K562 (cell line): ENCODE data around the gene ODAM. TPM values are rescaled to one million over a fixed set of nuclear protein-coding genes. Genes with fewer than 3 reads are reported as not detected.
A peak's percentile ranks its signal among the peaks of the same experiment; 100 is the strongest.

ENCODE experiments used
- ATAC-seq: fragments of 200-7000 bp; cut with Tn5 transposase; 3 replicates; pipeline ENCODE4 v1.9.1; 2020; ENCODE audit warnings: moderate library complexity
- BruUV-seq: library from RNA; stranded (reverse); fragments of 400-500 nt; replicated peaks from 2 replicates; lab custom pipeline; 2021; lab: Mats Ljungman, UMichigan
- CTCF ChIA-PET: fragments of 300-600 bp; formaldehyde crosslinking; extraction: SDS; loops from one replicate; lab custom pipeline; 2021; ENCODE audit warnings: low intra/inter-chr PET ratio; lab: Yijun Ruan, JAX
- POLR2A ChIA-PET: fragments of 300-600, 350-650 bp; sonication (Branson Sonifier 250); formaldehyde crosslinking; extraction: SDS; loops from one replicate; lab custom pipeline; 2021; ENCODE audit warnings: antibody characterized with exemption, inconsistent platforms; lab: Yijun Ruan, JAX
- DNase-seq, 4 experiments: peaks; one replicate each; pipeline versions ENCODE4 v3.0.0 to v3.0.0-alpha.2; 2011 to 2018; ENCODE audit warnings: low spot score in 3 of 4, mixed read lengths in 3 of 4; ENCODE audit errors: extremely low read depth in 1 of 4
- FAIRE-seq: peaks from 2 replicates; lab custom pipeline; 2011; peaks lifted over from hg19 to GRCh38; lab: Jason Lieb, UNC
- H2AFZ ChIP-seq: 2 replicates; pipeline ENCODE4 v1.6.0; 2011; ENCODE audit warnings: low read depth, low read length, control low read depth, inconsistent platforms
- H3K27ac ChIP-seq: fragments of 200-600 bp; 3 replicates; pipeline ENCODE4 v1.8.0; 2011; ENCODE audit warnings: low read depth, mild to moderate bottlenecking, control low read depth, inconsistent platforms, low read length, moderate library complexity, mixed read lengths; ENCODE audit errors: extremely low read depth
- H3K27me3 ChIP-seq, 2 experiments: fragments of 300-600 bp in 1 of 2; 2 replicates in 1 of 2; 3 replicates in 1 of 2; pipeline versions ENCODE4 v1.6.0 to v1.8.0; 2011; ENCODE audit warnings: inconsistent platforms in 2 of 2, low read length in 2 of 2, mild to moderate bottlenecking in 1 of 2, mixed read lengths in 1 of 2, moderate library complexity in 1 of 2; ENCODE audit not compliant: control insufficient read depth in 2 of 2, insufficient read depth in 2 of 2
- H3K36me3 ChIP-seq: fragments of 300-600 bp; 3 replicates; pipeline ENCODE4 v1.8.0; 2011; ENCODE audit warnings: mild to moderate bottlenecking, low read length, inconsistent platforms; ENCODE audit not compliant: control insufficient read depth, insufficient read depth
- H3K4me1 ChIP-seq, 2 experiments: fragments of 200-600 bp in 1 of 2; replicated peaks in 1 of 2; 2 replicates in 1 of 2; 3 replicates in 1 of 2; pipeline versions ENCODE4 v1.5.1 to v1.8.0; 2011; ENCODE audit warnings: inconsistent platforms in 2 of 2, low read length in 2 of 2, mild to moderate bottlenecking in 1 of 2, mixed read lengths in 1 of 2, moderate library complexity in 1 of 2; ENCODE audit not compliant: control insufficient read depth in 2 of 2, insufficient read depth in 2 of 2
- H3K4me2 ChIP-seq: 2 replicates; pipeline ENCODE4 v1.6.1; 2011; ENCODE audit warnings: low read length, control low read depth, inconsistent platforms, mixed read lengths; ENCODE audit not compliant: insufficient read depth
- H3K4me3 ChIP-seq: fragments of 200-600 bp; sonication (generic), shearing (Covaris generic); 2 replicates; pipeline ENCODE4 v1.5.1; 2016; ENCODE audit warnings: control low read depth, inconsistent platforms
- H3K79me2 ChIP-seq: fragments of 200-600 bp; 3 replicates; pipeline ENCODE4 v1.8.0; 2011; ENCODE audit warnings: low read length, inconsistent platforms; ENCODE audit not compliant: control insufficient read depth, insufficient read depth
- H3K9ac ChIP-seq, 2 experiments: 2 replicates each; pipeline versions ENCODE4 v1.6.0 to v1.6.1; 2011; ENCODE audit warnings: low read depth in 2 of 2, low read length in 2 of 2, control low read depth in 1 of 2, inconsistent platforms in 1 of 2, mild to moderate bottlenecking in 1 of 2, mixed read lengths in 1 of 2; ENCODE audit not compliant: insufficient read depth in 1 of 2
- H3K9me1 ChIP-seq: one replicate; pipeline ENCODE4 v1.6.0; 2011; ENCODE audit warnings: inconsistent platforms, mild to moderate bottlenecking, low read length, moderate library complexity; ENCODE audit not compliant: control insufficient read depth, insufficient read depth
- H3K9me3 ChIP-seq: replicated peaks from 2 replicates; pipeline ENCODE4 v1.5.1; 2011; ENCODE audit warnings: low read depth, low read length, inconsistent platforms; ENCODE audit not compliant: control insufficient read depth, insufficient read depth
- H4K20me1 ChIP-seq: replicated peaks from 2 replicates; pipeline ENCODE4 v1.6.1; 2011; ENCODE audit warnings: low read length, inconsistent platforms, mixed read lengths; ENCODE audit not compliant: control insufficient read depth, insufficient read depth
- ESRRB ChIP-seq: fragments of 250-450 bp; sonication (Bioruptor Pico); IDR thresholded peaks from 2 replicates; pipeline ENCODE4 v1.5.0; 2020; ENCODE audit warnings: mild to moderate bottlenecking, moderate library complexity, borderline replicate concordance
- HNRNPUL1 ChIP-seq: fragments of 200-400 bp; formaldehyde crosslinking; IDR thresholded peaks from 2 replicates; pipeline ENCODE4 v1.6.1; 2017; ENCODE audit warnings: low read length
- NELFE ChIP-seq: IDR thresholded peaks from 2 replicates; pipeline ENCODE4 v1.6.1; 2011; ENCODE audit warnings: mild to moderate bottlenecking; ENCODE audit not compliant: insufficient read depth, insufficient read length
- NFE2 ChIP-seq: IDR thresholded peaks from 2 replicates; pipeline ENCODE4 v1.6.1; 2014; ENCODE audit warnings: antibody characterized with exemption, low read depth
- PCBP2 ChIP-seq: fragments of 200-400 bp; formaldehyde crosslinking; IDR thresholded peaks from 2 replicates; pipeline ENCODE4 v1.6.1; 2018; ENCODE audit warnings: low read length, low read depth, mild to moderate bottlenecking, moderate library complexity; ENCODE audit not compliant: poor library complexity, severe bottlenecking
- TAF15 ChIP-seq: fragments of 200-400 bp; formaldehyde crosslinking; IDR thresholded peaks from 2 replicates; pipeline ENCODE4 v1.6.1; 2017; ENCODE audit warnings: mild to moderate bottlenecking, low read depth, low read length, moderate library complexity
- ZFPM2 ChIP-seq: fragments of 250-450 bp; sonication (Bioruptor Pico); IDR thresholded peaks from 2 replicates; pipeline ENCODE4 v1.5.1; 2022; ENCODE audit warnings: mild to moderate bottlenecking
- WGBS: fragments of 100-300 bp; shearing (Covaris generic); methylation state at CpG from one replicate; pipeline ENCODE4 v1.1.6; 2016; ENCODE audit warnings: low coverage, mixed read lengths; ENCODE audit not compliant: insufficient coverage; ENCODE audit errors: missing lambda C conversion rate; 5-methylcytosine and 5-hydroxymethylcytosine counted together
- in situ Hi-C: fragments of 300-500 bp; cut with MboI; formaldehyde crosslinking; loops from 4 replicates; pipeline ENCODE4 v1.15.0; 2018; ENCODE audit warnings: inconsistent platforms, mixed read lengths
- intact Hi-C: fragments of 100-400 bp; cut with micrococcal nuclease; formaldehyde crosslinking; loops from 2 replicates; pipeline ENCODE4 v1.14.2; 2022
- polyA plus RNA-seq, 8 experiments: library from polyadenylated mRNA; depleted of rRNA in 4 of 8; stranded (reverse) in 5 of 8; unstranded in 3 of 8; fragments of >200 nt; fragmentation: Nextera tagmentation in 2 of 8; fragmentation: Illumina TruSeq in 1 of 8; extraction: Ambion mirVana in 2 of 8; extraction: Trizol in 1 of 8; gene quantifications; 2 replicates each; pipeline versions ENCODE4 v1.2.1 to v1.2.3, GENCODE V29; 2011 to 2014; ENCODE audit warnings: inconsistent platforms in 1 of 8, missing spikeins in 1 of 8
- total RNA-seq, 7 experiments: library from RNA; depleted of rRNA in 6 of 7; stranded (reverse); fragments of >200 nt in 6 of 7; fragmentation: Illumina TruSeq in 2 of 7; extraction: Trizol in 2 of 7; gene quantifications; 2 replicates each; pipeline versions ENCODE4 v1.2.1 to v1.2.3, GENCODE V29; 2011 to 2021; ENCODE audit warnings: low replicate concordance in 1 of 7
- TF ChIP-seq, protein P1 (sequence below), 2 experiments: fragments of 450-650 bp; formaldehyde crosslinking in 1 of 2; IDR thresholded peaks; 2 replicates each; pipeline versions ENCODE4 v1.4.0 to v1.6.1; 2014 to 2020; ENCODE audit warnings: mild to moderate bottlenecking in 2 of 2, borderline replicate concordance in 1 of 2, low read depth in 1 of 2

Gene ODAM
- total and polyA plus RNA-seq, 9 of the 15 experiments (the other 6 are each of a cell fraction or from before 2014, with no cell fraction given): not detected

DNA sequence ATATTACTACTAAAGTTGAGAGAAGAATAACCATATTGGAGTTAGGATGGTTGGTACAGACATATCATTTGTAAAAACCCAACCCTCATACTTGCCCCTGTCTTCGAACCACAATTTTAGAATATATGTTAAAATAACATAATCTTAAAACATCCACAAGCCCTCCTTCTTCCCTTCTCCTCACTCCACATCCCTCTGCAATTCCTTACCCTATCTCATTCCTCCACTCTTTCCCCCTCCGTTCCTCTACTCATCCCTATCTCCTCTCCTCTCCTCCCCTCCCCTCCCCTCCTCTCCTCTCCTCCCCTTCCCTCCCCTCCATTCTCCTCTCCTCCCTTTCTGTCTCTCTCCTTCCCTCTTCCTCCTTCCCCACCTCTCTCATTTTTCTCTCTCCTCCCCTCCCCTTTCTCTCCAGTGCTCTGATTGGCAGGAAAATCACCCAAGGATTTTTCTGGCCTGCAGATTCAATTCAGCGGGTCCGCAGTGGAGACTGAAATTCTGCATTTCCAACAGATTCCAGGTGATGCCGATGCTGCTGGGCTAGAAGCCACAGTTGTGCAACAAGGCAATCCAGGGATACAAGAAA, 17.4 kb upstream of the ODAM start:
- Histone ChIP-seq H3K9me1 (no peaks in the 10 kb centered on the region), H3K9me3 (no peaks in the 10 kb centered on the region), H3K4me1 (no peaks in the 10 kb centered on the region), H4K20me1 (no peaks in the 10 kb centered on the region), H3K36me3 (no peaks in the 10 kb centered on the region), H3K27me3 (no peaks in the 10 kb centered on the region), H3K79me2 (no peaks in the 10 kb centered on the region), H3K4me2 (no peak overlapping the region), H3K9ac (no peak overlapping the region), H3K4me3 (no peak overlapping the region), H3K27ac (no peak overlapping the region), H2AFZ (no peak overlapping the region)
- intact Hi-C loops: no loop called here
- ChIA-PET POLR2A (no interaction called here), CTCF (no interaction called here)
- in situ Hi-C loops: no loop called here
- WGBS: 0% methylated on average over 4 of the region's 5 CpGs
- FAIRE-seq (no peak), DNase-seq (no peak), ATAC-seq (no peak)
- TF ChIP-seq HNRNPUL1: no peak
- peak; percentile 54 for TF ChIP-seq PCBP2
- no TSS peak for BruUV-seq

DNA sequence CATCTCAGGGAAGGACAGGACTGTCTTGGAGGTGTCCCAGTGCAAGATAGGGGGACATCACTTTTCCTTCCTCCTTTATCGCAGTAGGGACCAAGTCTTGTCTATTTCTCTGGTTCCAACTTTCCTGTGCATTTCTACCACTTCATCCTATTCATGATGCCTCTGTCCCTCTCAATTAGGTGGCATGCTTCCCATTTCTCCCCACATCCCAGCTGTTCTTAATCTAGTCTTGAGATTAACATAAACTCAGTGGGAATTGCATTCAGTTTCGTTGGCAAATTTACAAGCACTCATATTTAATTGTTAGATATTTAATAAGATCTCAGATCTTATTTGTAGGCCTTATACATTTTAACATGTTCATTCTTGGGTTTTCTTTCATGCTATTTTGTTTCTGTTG, 15.7 kb upstream of the ODAM start:
- Histone ChIP-seq H3K9me3 (no peaks in the 10 kb centered on the region), H3K27ac (no peak overlapping the region), H3K9me1 (no peaks in the 10 kb centered on the region), H3K4me3 (no peak overlapping the region), H3K9ac (no peak overlapping the region), H3K36me3 (no peaks in the 10 kb centered on the region), H3K4me1 (no peaks in the 10 kb centered on the region), H3K79me2 (no peaks in the 10 kb centered on the region), H3K27me3 (no peaks in the 10 kb centered on the region), H3K4me2 (no peak overlapping the region), H2AFZ (no peak overlapping the region), H4K20me1 (no peaks in the 10 kb centered on the region)
- CTCF ChIA-PET: no interaction called here
- 0% methylated on average over 2 of the region's 2 CpGs for WGBS
- no peak for ATAC-seq
- no TSS peak for BruUV-seq
- DNase-seq: no peak
- in situ Hi-C loops: no loop called here
- POLR2A ChIA-PET: no interaction called here
- no peak for FAIRE-seq
- intact Hi-C loops: no loop called here
- TF ChIP-seq ZFPM2 (CRISPR knock-in tag): no peak
- no peak for TF ChIP-seq NELFE
- no peak for TF ChIP-seq TAF15
- TF ChIP-seq, protein P1, sequence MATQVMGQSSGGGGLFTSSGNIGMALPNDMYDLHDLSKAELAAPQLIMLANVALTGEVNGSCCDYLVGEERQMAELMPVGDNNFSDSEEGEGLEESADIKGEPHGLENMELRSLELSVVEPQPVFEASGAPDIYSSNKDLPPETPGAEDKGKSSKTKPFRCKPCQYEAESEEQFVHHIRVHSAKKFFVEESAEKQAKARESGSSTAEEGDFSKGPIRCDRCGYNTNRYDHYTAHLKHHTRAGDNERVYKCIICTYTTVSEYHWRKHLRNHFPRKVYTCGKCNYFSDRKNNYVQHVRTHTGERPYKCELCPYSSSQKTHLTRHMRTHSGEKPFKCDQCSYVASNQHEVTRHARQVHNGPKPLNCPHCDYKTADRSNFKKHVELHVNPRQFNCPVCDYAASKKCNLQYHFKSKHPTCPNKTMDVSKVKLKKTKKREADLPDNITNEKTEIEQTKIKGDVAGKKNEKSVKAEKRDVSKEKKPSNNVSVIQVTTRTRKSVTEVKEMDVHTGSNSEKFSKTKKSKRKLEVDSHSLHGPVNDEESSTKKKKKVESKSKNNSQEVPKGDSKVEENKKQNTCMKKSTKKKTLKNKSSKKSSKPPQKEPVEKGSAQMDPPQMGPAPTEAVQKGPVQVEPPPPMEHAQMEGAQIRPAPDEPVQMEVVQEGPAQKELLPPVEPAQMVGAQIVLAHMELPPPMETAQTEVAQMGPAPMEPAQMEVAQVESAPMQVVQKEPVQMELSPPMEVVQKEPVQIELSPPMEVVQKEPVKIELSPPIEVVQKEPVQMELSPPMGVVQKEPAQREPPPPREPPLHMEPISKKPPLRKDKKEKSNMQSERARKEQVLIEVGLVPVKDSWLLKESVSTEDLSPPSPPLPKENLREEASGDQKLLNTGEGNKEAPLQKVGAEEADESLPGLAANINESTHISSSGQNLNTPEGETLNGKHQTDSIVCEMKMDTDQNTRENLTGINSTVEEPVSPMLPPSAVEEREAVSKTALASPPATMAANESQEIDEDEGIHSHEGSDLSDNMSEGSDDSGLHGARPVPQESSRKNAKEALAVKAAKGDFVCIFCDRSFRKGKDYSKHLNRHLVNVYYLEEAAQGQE (IDR thresholded peaks at IDR 0.05; ENCODE audit: borderline replicate concordance): no peak
- TF ChIP-seq, protein P1 (CRISPR knock-in tag; IDR thresholded peaks at IDR 0.05; ENCODE audit: low read depth): no peak
- TF ChIP-seq ESRRB: no peak
- TF ChIP-seq NFE2: no peak
